Measurements from ENCODE around the gene RANBP17.

- TF ChIP-seq CTCF (IDR thresholded peaks at IDR 0.05): no peak
- no peak for TF ChIP-seq POLR2A (IDR thresholded peaks at IDR 0.05)
- no peak for TF ChIP-seq EP300 (IDR thresholded peaks at IDR 0.05)
- TF ChIP-seq POLR2AphosphoS5 (IDR thresholded peaks at IDR 0.05): no peak
These were observed 20.5 kb downstream of the RANBP17 start for GRCh38 chr5:170882345-170882744.
